Thyroid gland (tissue), 4 donors: Measurements from ENCODE around the gene ABI3BP.

Experiments
- POLR2A ChIP-seq, 2 donors: fragments of 450-650 bp; IDR thresholded peaks; one replicate each; pipeline ENCODE4 v1.6.1; 2017; ENCODE audit warnings: antibody characterized with exemption in 2 of 2, mild to moderate bottlenecking in 2 of 2, moderate library complexity in 1 of 2
- TF ChIP-seq, protein P1 (sequence below), 6 experiments: fragments of 200-600 bp in 3 of 6; fragments of 450-650 bp in 3 of 6; sonication (generic) in 3 of 6; IDR thresholded peaks; one replicate each; pipeline ENCODE4 v1.5.1; 2016 to 2019; ENCODE audit warnings: antibody characterized with exemption in 6 of 6, mild to moderate bottlenecking in 2 of 6, inconsistent platforms in 1 of 6, moderate library complexity in 1 of 6

DNA sequence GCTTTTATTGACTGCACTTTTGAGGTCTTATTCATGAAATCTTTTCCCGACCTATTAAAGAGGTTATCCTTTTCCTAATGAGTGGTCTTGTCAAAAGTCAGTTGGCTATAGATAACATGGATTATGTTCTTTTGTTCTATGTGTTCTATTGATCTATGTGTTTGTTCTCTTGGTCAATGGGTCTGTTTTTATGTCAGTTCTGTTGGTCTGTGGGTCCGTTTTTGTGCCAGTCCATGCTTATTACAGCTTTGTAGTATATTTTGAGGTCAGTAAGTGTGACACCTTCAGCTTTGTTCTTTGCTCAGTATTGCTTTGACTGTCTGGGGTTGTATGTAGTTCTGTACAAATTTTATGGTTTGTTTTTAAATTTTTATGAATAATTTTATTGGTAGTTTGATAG lies 276.2 kb downstream of the ABI3BP start:
- TF ChIP-seq POLR2A (IDR thresholded peaks at IDR 0.05) = no peak
- TF ChIP-seq, protein P1, sequence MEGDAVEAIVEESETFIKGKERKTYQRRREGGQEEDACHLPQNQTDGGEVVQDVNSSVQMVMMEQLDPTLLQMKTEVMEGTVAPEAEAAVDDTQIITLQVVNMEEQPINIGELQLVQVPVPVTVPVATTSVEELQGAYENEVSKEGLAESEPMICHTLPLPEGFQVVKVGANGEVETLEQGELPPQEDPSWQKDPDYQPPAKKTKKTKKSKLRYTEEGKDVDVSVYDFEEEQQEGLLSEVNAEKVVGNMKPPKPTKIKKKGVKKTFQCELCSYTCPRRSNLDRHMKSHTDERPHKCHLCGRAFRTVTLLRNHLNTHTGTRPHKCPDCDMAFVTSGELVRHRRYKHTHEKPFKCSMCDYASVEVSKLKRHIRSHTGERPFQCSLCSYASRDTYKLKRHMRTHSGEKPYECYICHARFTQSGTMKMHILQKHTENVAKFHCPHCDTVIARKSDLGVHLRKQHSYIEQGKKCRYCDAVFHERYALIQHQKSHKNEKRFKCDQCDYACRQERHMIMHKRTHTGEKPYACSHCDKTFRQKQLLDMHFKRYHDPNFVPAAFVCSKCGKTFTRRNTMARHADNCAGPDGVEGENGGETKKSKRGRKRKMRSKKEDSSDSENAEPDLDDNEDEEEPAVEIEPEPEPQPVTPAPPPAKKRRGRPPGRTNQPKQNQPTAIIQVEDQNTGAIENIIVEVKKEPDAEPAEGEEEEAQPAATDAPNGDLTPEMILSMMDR (IDR thresholded peaks at IDR 0.05) = no peak
